ENCODE data around the gene KRT40.
A peak's percentile ranks its signal among the peaks of the same experiment; 100 is the strongest.

Gene KRT40

GRCh38 chr17:40966848-40967247, 17.3 kb downstream of the KRT40 start, which contains the start of gene KRT39:
Gene KRT39, minus strand, starts transcription at chr17:40966948. Its CDS starts 92 bp downstream, at chr17:40966856.
- Histone ChIP-seq H3K9me3 (ENCODE audit: control insufficient read depth, low read length) (no peaks in the 10 kb centered on the region), H3K4me1 (ENCODE audit: control insufficient read depth, insufficient read depth, low read length) (no peaks in the 10 kb centered on the region), H3K27me3 (replicated peaks; ENCODE audit: control insufficient read depth, insufficient read depth, low read length) (no peaks in the 10 kb centered on the region), H3K4me3 (ENCODE audit: low read length) (no peak within 1 kb of the TSS), H3K9ac (ENCODE audit: low read length) (no peak within 1 kb of the TSS), H3K36me3 (ENCODE audit: control insufficient read depth, insufficient read depth, low read length, severe bottlenecking) (no peaks in the 10 kb centered on the region)
- DNase-seq (ENCODE audit: low read depth), result no peak

GRCh38 chr17:40963838-40964237, 20.3 kb downstream of the KRT40 start:
- Histone ChIP-seq H3K36me3 (ENCODE audit: control insufficient read depth, insufficient read depth, low read length, severe bottlenecking) (no peaks in the 10 kb centered on the region), H3K27me3 (replicated peaks; ENCODE audit: control insufficient read depth, insufficient read depth, low read length) (no peaks in the 10 kb centered on the region), H3K4me1 (ENCODE audit: control insufficient read depth, insufficient read depth, low read length) (no peaks in the 10 kb centered on the region), H3K9ac (ENCODE audit: low read length) (no peak overlapping the region), H3K4me3 (ENCODE audit: low read length) (no peak overlapping the region), H3K9me3 (ENCODE audit: control insufficient read depth, low read length) (no peaks in the 10 kb centered on the region)
- peak; percentile 25 for DNase-seq (ENCODE audit: low read depth)

- no peak for DNase-seq (ENCODE audit: low read depth)
- Histone ChIP-seq H3K4me1 (ENCODE audit: control insufficient read depth, insufficient read depth, low read length) (peaks cover 5% of the 10 kb centered on the region), H3K36me3 (ENCODE audit: control insufficient read depth, insufficient read depth, low read length, severe bottlenecking) (no peaks in the 10 kb centered on the region), H3K9ac (ENCODE audit: low read length) (no peak overlapping the region), H3K27me3 (replicated peaks; ENCODE audit: control insufficient read depth, insufficient read depth, low read length) (no peaks in the 10 kb centered on the region), H3K4me3 (ENCODE audit: low read length) (no peak overlapping the region), H3K9me3 (ENCODE audit: control insufficient read depth, low read length) (no peaks in the 10 kb centered on the region)
Measured at GRCh38 chr17:40962059-40962561, 22.0 kb downstream of the KRT40 start.

GRCh38 chr17:40961591-40961990, 22.5 kb downstream of the KRT40 start:
- no peak overlapping the region for H3K4me3 ChIP-seq (ENCODE audit: low read length)
- H3K9ac ChIP-seq (ENCODE audit: low read length), result no peak overlapping the region
- DNase-seq (ENCODE audit: low read depth), result no peak
- H3K9me3 ChIP-seq (ENCODE audit: control insufficient read depth, low read length), result no peaks in the 10 kb centered on the region
- no peaks in the 10 kb centered on the region for H3K27me3 ChIP-seq (replicated peaks; ENCODE audit: control insufficient read depth, insufficient read depth, low read length)
- H3K4me1 ChIP-seq (ENCODE audit: control insufficient read depth, insufficient read depth, low read length), result peaks cover 10% of the 10 kb centered on the region
- H3K36me3 ChIP-seq (ENCODE audit: control insufficient read depth, insufficient read depth, low read length, severe bottlenecking), result no peaks in the 10 kb centered on the region

- H3K9me3 ChIP-seq (ENCODE audit: control insufficient read depth, low read length), result no peaks in the 10 kb centered on the region
- H3K36me3 ChIP-seq (ENCODE audit: control insufficient read depth, insufficient read depth, low read length, severe bottlenecking), result no peaks in the 10 kb centered on the region
- H3K4me1 ChIP-seq (ENCODE audit: control insufficient read depth, insufficient read depth, low read length), result peaks cover 12% of the 10 kb centered on the region
- H3K27me3 ChIP-seq (replicated peaks; ENCODE audit: control insufficient read depth, insufficient read depth, low read length), result no peaks in the 10 kb centered on the region
- DNase-seq (ENCODE audit: low read depth), result no peak
- H3K4me3 ChIP-seq (ENCODE audit: low read length), result no peak overlapping the region
- H3K9ac ChIP-seq (ENCODE audit: low read length), result no peak overlapping the region
Measured at GRCh38 chr17:40960144-40960543, 24.0 kb downstream of the KRT40 start.

- Histone ChIP-seq H3K4me1 (ENCODE audit: control insufficient read depth, insufficient read depth, low read length) (peaks cover 24% of the 10 kb centered on the region), H3K36me3 (ENCODE audit: control insufficient read depth, insufficient read depth, low read length, severe bottlenecking) (no peaks in the 10 kb centered on the region), H3K9me3 (ENCODE audit: control insufficient read depth, low read length) (no peaks in the 10 kb centered on the region), H3K4me3 (ENCODE audit: low read length) (no peak overlapping the region), H3K9ac (ENCODE audit: low read length) (no peak overlapping the region), H3K27me3 (replicated peaks; ENCODE audit: control insufficient read depth, insufficient read depth, low read length) (no peaks in the 10 kb centered on the region)
- no peak for DNase-seq (ENCODE audit: low read depth)
Measured at GRCh38 chr17:40958086-40958953, 25.8 kb downstream of the KRT40 start.

GRCh38 chr17:40956401-40957254, 27.5 kb downstream of the KRT40 start:
- Histone ChIP-seq H3K4me1 (ENCODE audit: control insufficient read depth, insufficient read depth, low read length) (peaks cover 40% of the 10 kb centered on the region), H3K9ac (ENCODE audit: low read length) (no peak overlapping the region), H3K27me3 (replicated peaks; ENCODE audit: control insufficient read depth, insufficient read depth, low read length) (no peaks in the 10 kb centered on the region), H3K9me3 (ENCODE audit: control insufficient read depth, low read length) (no peaks in the 10 kb centered on the region), H3K36me3 (ENCODE audit: control insufficient read depth, insufficient read depth, low read length, severe bottlenecking) (no peaks in the 10 kb centered on the region), H3K4me3 (ENCODE audit: low read length) (no peak overlapping the region)
- peak; percentile 77 for DNase-seq (ENCODE audit: low read depth)

GRCh38 chr17:40953881-40954280, 30.2 kb downstream of the KRT40 start:
- DNase-seq (ENCODE audit: low read depth), result peak; percentile 46
- Histone ChIP-seq H3K9ac (ENCODE audit: low read length) (no peak overlapping the region), H3K9me3 (ENCODE audit: control insufficient read depth, low read length) (no peaks in the 10 kb centered on the region), H3K27me3 (replicated peaks; ENCODE audit: control insufficient read depth, insufficient read depth, low read length) (no peaks in the 10 kb centered on the region), H3K36me3 (ENCODE audit: control insufficient read depth, insufficient read depth, low read length, severe bottlenecking) (no peaks in the 10 kb centered on the region), H3K4me3 (ENCODE audit: low read length) (no peak overlapping the region), H3K4me1 (ENCODE audit: control insufficient read depth, insufficient read depth, low read length) (peaks cover 45% of the 10 kb centered on the region)

GRCh38 chr17:40952661-40953060, 31.5 kb downstream of the KRT40 start:
- H3K27me3 ChIP-seq (replicated peaks; ENCODE audit: control insufficient read depth, insufficient read depth, low read length), result no peaks in the 10 kb centered on the region

GRCh38 chr17:40952154-40952553, 32.0 kb downstream of the KRT40 start:
- Histone ChIP-seq H3K27me3 (replicated peaks; ENCODE audit: control insufficient read depth, insufficient read depth, low read length) (no peaks in the 10 kb centered on the region), H3K9ac (ENCODE audit: low read length) (peak overlapping the region; percentile 2), H3K4me1 (ENCODE audit: control insufficient read depth, insufficient read depth, low read length) (peaks cover 40% of the 10 kb centered on the region), H3K4me3 (ENCODE audit: low read length) (no peak overlapping the region), H3K36me3 (ENCODE audit: control insufficient read depth, insufficient read depth, low read length, severe bottlenecking) (no peaks in the 10 kb centered on the region), H3K9me3 (ENCODE audit: control insufficient read depth, low read length) (no peaks in the 10 kb centered on the region)
- DNase-seq (ENCODE audit: low read depth), result no peak

More at GRCh38 chr17:40952661-40953060, 31.5 kb downstream of the KRT40 start:
- Histone ChIP-seq H3K9me3 (ENCODE audit: control insufficient read depth, low read length) (no peaks in the 10 kb centered on the region), H3K9ac (ENCODE audit: low read length) (no peak overlapping the region), H3K36me3 (ENCODE audit: control insufficient read depth, insufficient read depth, low read length, severe bottlenecking) (no peaks in the 10 kb centered on the region), H3K4me3 (ENCODE audit: low read length) (no peak overlapping the region), H3K4me1 (ENCODE audit: control insufficient read depth, insufficient read depth, low read length) (peaks cover 45% of the 10 kb centered on the region)
- peak; percentile 87 for DNase-seq (ENCODE audit: low read depth)

GRCh38 chr17:40951011-40951622, 33.0 kb downstream of the KRT40 start:
- Histone ChIP-seq H3K9me3 (ENCODE audit: control insufficient read depth, low read length) (no peaks in the 10 kb centered on the region), H3K4me3 (ENCODE audit: low read length) (no peak overlapping the region), H3K36me3 (ENCODE audit: control insufficient read depth, insufficient read depth, low read length, severe bottlenecking) (no peaks in the 10 kb centered on the region), H3K27me3 (replicated peaks; ENCODE audit: control insufficient read depth, insufficient read depth, low read length) (no peaks in the 10 kb centered on the region), H3K4me1 (ENCODE audit: control insufficient read depth, insufficient read depth, low read length) (peaks cover 33% of the 10 kb centered on the region), H3K9ac (ENCODE audit: low read length) (no peak overlapping the region)
- no peak for DNase-seq (ENCODE audit: low read depth)
